ENCODE data around the gene FEM1A.
"Not testable (repeated sequence)": the region's sequence is repeated elsewhere in the genome, so short reads cannot be mapped to it uniquely, and the experiment has no call there.

DNA sequence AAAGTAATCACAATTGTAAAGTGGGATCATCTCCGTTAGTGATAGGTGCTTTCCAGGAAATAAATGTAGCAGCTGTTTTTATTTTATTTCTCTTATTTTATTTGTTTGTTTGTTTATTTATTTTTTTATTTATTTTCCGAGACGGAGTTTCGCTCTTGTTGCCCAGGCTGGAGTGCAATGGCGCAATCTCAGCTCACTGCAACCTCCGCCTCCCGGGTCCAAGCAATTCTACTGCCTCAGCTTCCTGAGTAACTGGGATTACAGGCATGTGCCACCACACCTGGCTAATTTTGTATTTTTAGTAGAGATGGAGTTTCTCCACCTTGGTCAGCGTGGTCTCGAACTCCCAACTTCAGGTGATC is 40.4 kb downstream of the FEM1A start:
- TF ChIP-seq, protein P1, sequence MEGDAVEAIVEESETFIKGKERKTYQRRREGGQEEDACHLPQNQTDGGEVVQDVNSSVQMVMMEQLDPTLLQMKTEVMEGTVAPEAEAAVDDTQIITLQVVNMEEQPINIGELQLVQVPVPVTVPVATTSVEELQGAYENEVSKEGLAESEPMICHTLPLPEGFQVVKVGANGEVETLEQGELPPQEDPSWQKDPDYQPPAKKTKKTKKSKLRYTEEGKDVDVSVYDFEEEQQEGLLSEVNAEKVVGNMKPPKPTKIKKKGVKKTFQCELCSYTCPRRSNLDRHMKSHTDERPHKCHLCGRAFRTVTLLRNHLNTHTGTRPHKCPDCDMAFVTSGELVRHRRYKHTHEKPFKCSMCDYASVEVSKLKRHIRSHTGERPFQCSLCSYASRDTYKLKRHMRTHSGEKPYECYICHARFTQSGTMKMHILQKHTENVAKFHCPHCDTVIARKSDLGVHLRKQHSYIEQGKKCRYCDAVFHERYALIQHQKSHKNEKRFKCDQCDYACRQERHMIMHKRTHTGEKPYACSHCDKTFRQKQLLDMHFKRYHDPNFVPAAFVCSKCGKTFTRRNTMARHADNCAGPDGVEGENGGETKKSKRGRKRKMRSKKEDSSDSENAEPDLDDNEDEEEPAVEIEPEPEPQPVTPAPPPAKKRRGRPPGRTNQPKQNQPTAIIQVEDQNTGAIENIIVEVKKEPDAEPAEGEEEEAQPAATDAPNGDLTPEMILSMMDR (IDR thresholded peaks at IDR 0.05 in 2 of 3, conservative IDR thresholded peaks at IDR 0.05 in 1 of 3; ENCODE audit: insufficient read depth in 2 of 3, low read depth in 1 of 3, low read length in 3 of 3): not testable (repeated sequence)
- not testable (repeated sequence) for TF ChIP-seq ZFX (CRISPR knock-in tag; IDR thresholded peaks at IDR 0.05); CREB1 (IDR thresholded peaks at IDR 0.05); CREB1 (CRISPR knock-in tag; IDR thresholded peaks at IDR 0.05); JUND (IDR thresholded peaks at IDR 0.05; ENCODE audit: borderline replicate concordance, low read depth, low read length); JUND (tag; IDR thresholded peaks at IDR 0.05; ENCODE audit: borderline replicate concordance, low read depth, low read length); ZBED1 (IDR thresholded peaks at IDR 0.05); ZNF239 (CRISPR knock-in tag; IDR thresholded peaks at IDR 0.05); TARDBP (IDR thresholded peaks at IDR 0.05); MYC (IDR thresholded peaks at IDR 0.05; ENCODE audit: low read depth, low read length); MYC (CRISPR knock-in tag; IDR thresholded peaks at IDR 0.05; ENCODE audit: borderline replicate concordance, low read depth)
- TF ChIP-seq, protein P2, sequence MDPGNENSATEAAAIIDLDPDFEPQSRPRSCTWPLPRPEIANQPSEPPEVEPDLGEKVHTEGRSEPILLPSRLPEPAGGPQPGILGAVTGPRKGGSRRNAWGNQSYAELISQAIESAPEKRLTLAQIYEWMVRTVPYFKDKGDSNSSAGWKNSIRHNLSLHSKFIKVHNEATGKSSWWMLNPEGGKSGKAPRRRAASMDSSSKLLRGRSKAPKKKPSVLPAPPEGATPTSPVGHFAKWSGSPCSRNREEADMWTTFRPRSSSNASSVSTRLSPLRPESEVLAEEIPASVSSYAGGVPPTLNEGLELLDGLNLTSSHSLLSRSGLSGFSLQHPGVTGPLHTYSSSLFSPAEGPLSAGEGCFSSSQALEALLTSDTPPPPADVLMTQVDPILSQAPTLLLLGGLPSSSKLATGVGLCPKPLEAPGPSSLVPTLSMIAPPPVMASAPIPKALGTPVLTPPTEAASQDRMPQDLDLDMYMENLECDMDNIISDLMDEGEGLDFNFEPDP (CRISPR knock-in tag; IDR thresholded peaks at IDR 0.05): not testable (repeated sequence)
- TF ChIP-seq, protein P3, sequence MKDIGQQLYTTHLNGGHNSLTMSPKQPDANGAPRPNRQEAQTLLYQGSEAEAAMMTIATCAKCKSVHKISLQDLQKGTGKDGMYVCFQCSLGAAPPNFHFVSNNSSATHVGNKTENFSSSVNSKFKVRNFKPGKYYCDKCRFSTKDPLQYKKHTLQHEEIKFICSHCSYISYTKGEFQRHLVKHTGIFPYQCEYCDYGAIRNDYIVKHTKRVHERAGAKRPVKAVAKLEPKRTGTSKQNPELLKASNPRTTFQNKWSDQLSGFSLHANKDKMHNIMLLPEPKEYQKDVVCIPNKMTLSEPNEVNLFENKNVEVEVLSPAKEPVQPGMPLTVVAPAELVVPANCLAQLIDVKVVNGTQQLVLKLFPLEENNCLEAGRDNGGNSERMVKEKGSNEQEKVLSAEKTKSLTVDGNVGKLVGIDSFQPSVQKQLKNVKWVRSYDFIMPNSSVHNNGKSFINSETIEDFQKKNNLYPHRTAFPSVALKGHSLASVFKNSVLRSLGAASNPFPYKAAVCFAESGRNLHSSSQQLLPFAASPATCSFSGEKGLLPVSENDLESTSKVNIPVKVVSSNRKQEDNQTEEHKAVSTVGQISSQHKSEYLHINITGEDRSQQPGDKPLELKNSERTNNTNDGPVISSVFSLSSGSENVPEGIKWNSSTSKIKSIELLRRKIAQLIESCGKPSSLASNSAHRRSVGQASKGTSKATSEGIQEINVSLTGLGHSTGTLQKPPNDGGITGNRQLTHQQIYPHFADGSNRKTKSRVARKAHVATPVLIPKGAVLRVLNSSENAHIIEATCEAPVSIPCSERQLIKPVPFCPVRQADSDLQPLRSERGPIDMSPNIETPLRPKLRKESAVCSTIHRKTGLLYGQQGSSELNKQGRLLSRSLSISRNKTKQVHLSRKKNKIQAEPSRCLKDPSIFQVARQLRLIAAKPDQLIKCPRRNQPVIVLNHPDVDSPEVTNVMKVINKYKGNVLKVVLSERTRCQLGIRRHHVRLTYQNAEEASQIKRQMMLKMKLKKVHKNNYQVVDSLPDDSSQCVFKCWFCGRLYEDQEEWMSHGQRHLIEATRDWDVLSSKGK (CRISPR knock-in tag; IDR thresholded peaks at IDR 0.05): not testable (repeated sequence)
- TF ChIP-seq, protein P4, sequence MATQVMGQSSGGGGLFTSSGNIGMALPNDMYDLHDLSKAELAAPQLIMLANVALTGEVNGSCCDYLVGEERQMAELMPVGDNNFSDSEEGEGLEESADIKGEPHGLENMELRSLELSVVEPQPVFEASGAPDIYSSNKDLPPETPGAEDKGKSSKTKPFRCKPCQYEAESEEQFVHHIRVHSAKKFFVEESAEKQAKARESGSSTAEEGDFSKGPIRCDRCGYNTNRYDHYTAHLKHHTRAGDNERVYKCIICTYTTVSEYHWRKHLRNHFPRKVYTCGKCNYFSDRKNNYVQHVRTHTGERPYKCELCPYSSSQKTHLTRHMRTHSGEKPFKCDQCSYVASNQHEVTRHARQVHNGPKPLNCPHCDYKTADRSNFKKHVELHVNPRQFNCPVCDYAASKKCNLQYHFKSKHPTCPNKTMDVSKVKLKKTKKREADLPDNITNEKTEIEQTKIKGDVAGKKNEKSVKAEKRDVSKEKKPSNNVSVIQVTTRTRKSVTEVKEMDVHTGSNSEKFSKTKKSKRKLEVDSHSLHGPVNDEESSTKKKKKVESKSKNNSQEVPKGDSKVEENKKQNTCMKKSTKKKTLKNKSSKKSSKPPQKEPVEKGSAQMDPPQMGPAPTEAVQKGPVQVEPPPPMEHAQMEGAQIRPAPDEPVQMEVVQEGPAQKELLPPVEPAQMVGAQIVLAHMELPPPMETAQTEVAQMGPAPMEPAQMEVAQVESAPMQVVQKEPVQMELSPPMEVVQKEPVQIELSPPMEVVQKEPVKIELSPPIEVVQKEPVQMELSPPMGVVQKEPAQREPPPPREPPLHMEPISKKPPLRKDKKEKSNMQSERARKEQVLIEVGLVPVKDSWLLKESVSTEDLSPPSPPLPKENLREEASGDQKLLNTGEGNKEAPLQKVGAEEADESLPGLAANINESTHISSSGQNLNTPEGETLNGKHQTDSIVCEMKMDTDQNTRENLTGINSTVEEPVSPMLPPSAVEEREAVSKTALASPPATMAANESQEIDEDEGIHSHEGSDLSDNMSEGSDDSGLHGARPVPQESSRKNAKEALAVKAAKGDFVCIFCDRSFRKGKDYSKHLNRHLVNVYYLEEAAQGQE (IDR thresholded peaks at IDR 0.05; ENCODE audit: borderline replicate concordance): not testable (repeated sequence)
- TF ChIP-seq, protein P4 (CRISPR knock-in tag; IDR thresholded peaks at IDR 0.05; ENCODE audit: low read depth): not testable (repeated sequence)
